Fibroblast of lung (primary cell): ENCODE data around the gene TMEM147.
A peak's percentile ranks its signal among the peaks of the same experiment; 100 is the strongest.

Source experiments
- EZH2 ChIP-seq: IDR thresholded peaks from 2 replicates; pipeline ENCODE4 v1.5.1; 2012; ENCODE audit warnings: low read length, control low read depth, mild to moderate bottlenecking; ENCODE audit errors: missing control alignments
- TF ChIP-seq, protein P1 (sequence below), 2 donors: IDR thresholded peaks in 1 of 2; conservative IDR thresholded peaks in 1 of 2; 1 replicate in 1 of 2; 2 replicates in 1 of 2; pipeline ENCODE4 v1.5.1; 2011 to 2012; ENCODE audit warnings: low read length in 2 of 2, control low read depth in 1 of 2, inconsistent platforms in 1 of 2, low read depth in 1 of 2, mild to moderate bottlenecking in 1 of 2

DNA sequence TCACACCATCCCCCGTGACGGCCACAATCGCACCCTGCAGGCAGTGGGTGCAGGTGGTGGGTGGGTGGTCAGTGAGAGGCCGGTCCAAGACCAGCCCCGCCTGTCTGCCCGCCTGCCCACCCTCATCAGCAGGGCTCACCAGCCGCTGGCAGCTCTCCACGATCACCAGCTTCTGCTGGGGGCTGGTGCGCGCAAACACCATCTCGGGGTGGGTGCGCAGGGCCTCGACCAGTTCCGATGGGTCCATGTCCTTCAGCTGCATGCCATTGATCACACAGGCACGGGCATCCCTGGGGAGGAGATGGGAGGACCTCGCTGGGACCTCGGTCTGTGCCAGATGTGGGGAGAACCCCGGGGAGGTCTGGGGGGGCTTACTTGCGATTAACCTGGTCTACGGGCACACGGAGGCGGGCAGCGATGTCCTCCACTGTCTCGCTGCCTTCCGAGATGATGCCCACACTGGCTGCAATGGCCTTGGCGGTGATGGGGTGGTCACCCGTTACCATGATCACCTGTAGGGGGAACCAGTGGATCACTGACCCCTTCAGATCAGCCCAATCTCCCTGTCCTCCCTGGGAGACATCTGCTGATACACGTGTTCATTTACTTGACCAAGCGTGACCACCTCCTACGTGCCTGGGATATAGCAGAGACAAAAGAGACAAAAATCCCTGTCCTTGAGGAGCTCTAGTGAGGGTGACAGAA, 10.0 kb downstream of the TMEM147 start:
- TF ChIP-seq, protein P1, sequence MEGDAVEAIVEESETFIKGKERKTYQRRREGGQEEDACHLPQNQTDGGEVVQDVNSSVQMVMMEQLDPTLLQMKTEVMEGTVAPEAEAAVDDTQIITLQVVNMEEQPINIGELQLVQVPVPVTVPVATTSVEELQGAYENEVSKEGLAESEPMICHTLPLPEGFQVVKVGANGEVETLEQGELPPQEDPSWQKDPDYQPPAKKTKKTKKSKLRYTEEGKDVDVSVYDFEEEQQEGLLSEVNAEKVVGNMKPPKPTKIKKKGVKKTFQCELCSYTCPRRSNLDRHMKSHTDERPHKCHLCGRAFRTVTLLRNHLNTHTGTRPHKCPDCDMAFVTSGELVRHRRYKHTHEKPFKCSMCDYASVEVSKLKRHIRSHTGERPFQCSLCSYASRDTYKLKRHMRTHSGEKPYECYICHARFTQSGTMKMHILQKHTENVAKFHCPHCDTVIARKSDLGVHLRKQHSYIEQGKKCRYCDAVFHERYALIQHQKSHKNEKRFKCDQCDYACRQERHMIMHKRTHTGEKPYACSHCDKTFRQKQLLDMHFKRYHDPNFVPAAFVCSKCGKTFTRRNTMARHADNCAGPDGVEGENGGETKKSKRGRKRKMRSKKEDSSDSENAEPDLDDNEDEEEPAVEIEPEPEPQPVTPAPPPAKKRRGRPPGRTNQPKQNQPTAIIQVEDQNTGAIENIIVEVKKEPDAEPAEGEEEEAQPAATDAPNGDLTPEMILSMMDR (conservative IDR thresholded peaks at IDR 0.05 in 1 of 2, IDR thresholded peaks at IDR 0.05 in 1 of 2; ENCODE audit: low read depth in 1 of 2, low read length in 2 of 2), result peak in 1 of 2 donors; percentile 32
- no peak for TF ChIP-seq EZH2
